ENCODE data around the gene ESYT1. TPM values are rescaled to one million over a fixed set of nuclear protein-coding genes. Genes with fewer than 3 reads are reported as not detected.

The ESYT1 gene
- total and polyA plus RNA-seq, 9 of the 15 experiments (the other 6 are each of a cell fraction or from before 2014, with no cell fraction given), result 132 to 420 (median 164) TPM

GRCh38 chr12:56081393-56082347, 46.4 kb upstream of the ESYT1 start (continued):
- TF ChIP-seq ZNF699 (CRISPR knock-in tag; IDR thresholded peaks at IDR 0.05; ENCODE audit: insufficient replicate concordance), result no peak

GRCh38 chr12:56082382-56082781, 45.7 kb upstream of the ESYT1 start:
- ATAC-seq (no peak), FAIRE-seq (no peak), DNase-seq (ENCODE audit: extremely low read depth in 1 of 4, low spot score in 3 of 4) (peak in 2 of 4 experiments; percentile 25 to 30)
- Histone ChIP-seq H4K20me1 (replicated peaks; ENCODE audit: control insufficient read depth, insufficient read depth, low read length) (no peaks in the 10 kb centered on the region), H3K27ac (ENCODE audit: extremely low read depth, low read depth, low read length) (no peak overlapping the region), H3K9ac (ENCODE audit: insufficient read depth in 1 of 2, low read depth in 2 of 2, low read length in 2 of 2) (peak overlapping the region in 1 of 2 experiments; percentile 32; a peak in 1 of 4 replicates), H3K4me2 (ENCODE audit: insufficient read depth, low read length) (no peak overlapping the region; the same call in 1 of the 2 replicates), H3K36me3 (ENCODE audit: control insufficient read depth, insufficient read depth, low read length) (no peaks in the 10 kb centered on the region), H3K4me1 (replicated peaks in 1 of 2; ENCODE audit: control insufficient read depth in 2 of 2, insufficient read depth in 2 of 2, low read length in 2 of 2) (peaks cover 38 to 47% of the 10 kb centered on the region in 2 experiments), H3K4me3 (no peak overlapping the region), H3K79me2 (ENCODE audit: control insufficient read depth, insufficient read depth, low read length) (no peaks in the 10 kb centered on the region), H3K9me3 (replicated peaks; ENCODE audit: control insufficient read depth, insufficient read depth, low read depth, low read length) (no peaks in the 10 kb centered on the region), H2AFZ (ENCODE audit: low read depth, low read length) (peak overlapping the region; percentile 28; the same call in 1 of the 2 replicates), H3K27me3 (ENCODE audit: control insufficient read depth in 2 of 2, insufficient read depth in 2 of 2, low read length in 2 of 2) (no peaks in the 10 kb centered on the region; a peak in 1 of 5 replicates), H3K9me1 (ENCODE audit: control insufficient read depth, insufficient read depth, low read length) (no peaks in the 10 kb centered on the region)
- intact Hi-C loops (cut with micrococcal nuclease), result loop anchor here (2.0 kb wide), 1 partner anchor 22 kb away; the partner anchor contains the start of gene PA2G4
- CTCF ChIA-PET (ENCODE audit: low intra/inter-chr PET ratio), result no interaction called here
- no peak for TF ChIP-seq FIP1L1 (IDR thresholded peaks at IDR 0.05; ENCODE audit: low read depth, low read length, poor library complexity, severe bottlenecking)
- TF ChIP-seq PRDM10 (IDR thresholded peaks at IDR 0.05; ENCODE audit: partially characterized antibody), result peak; percentile 95
- 21% methylated on average over 2 of the region's 2 CpGs for WGBS (ENCODE audit: insufficient coverage, low coverage, missing lambda C conversion rate)
- in situ Hi-C loops (cut with MboI), result no loop called here
- POLR2A ChIA-PET, result interaction anchor here (0.8 to 1.8 kb wide), 4 partner anchors 13 to 1216 kb away, joined by 3 to 8 read pairs (median 4); partner anchors contain the start of genes PA2G4 and ZC3H10
- BruUV-seq (replicated peaks), result no TSS peak

Data from K562 (cell line).